ENCODE measurements around the gene UST. TPM values are rescaled to one million over a fixed set of nuclear protein-coding genes. Genes with fewer than 3 reads are reported as not detected.

The UST gene
- total RNA-seq, 2 donors from 2014 or later = 15.3 to 16.3 TPM

GRCh38 chr6:148800536-148800935 lies 53.7 kb downstream of the UST start:
- H3K27me3 Mint-ChIP-seq (ENCODE audit: insufficient read depth) = no peaks in the 10 kb centered on the region
- Histone ChIP-seq H3K27me3 (ENCODE audit: control insufficient read depth, insufficient read depth, low read length, poor library complexity, severe bottlenecking) (no peaks in the 10 kb centered on the region), H3K36me3 (ENCODE audit: control insufficient read depth, insufficient read depth, low read length) (no peaks in the 10 kb centered on the region), H3K4me3 (ENCODE audit: low read length) (no peak overlapping the region), H3K27ac (ENCODE audit: low read depth, low read length) (no peak overlapping the region), H3K9me3 (ENCODE audit: control insufficient read depth, low read length) (no peaks in the 10 kb centered on the region), H3K4me1 (ENCODE audit: control insufficient read depth, insufficient read depth, low read length) (no peaks in the 10 kb centered on the region), H3K9ac (ENCODE audit: extremely low read depth, low read length, poor library complexity, severe bottlenecking) (no peak overlapping the region)
- H3K27ac Mint-ChIP-seq = no peak overlapping the region
- H3K36me3 Mint-ChIP-seq (ENCODE audit: low read depth) = peaks cover 3% of the 10 kb centered on the region
- TF ChIP-seq, protein P1, sequence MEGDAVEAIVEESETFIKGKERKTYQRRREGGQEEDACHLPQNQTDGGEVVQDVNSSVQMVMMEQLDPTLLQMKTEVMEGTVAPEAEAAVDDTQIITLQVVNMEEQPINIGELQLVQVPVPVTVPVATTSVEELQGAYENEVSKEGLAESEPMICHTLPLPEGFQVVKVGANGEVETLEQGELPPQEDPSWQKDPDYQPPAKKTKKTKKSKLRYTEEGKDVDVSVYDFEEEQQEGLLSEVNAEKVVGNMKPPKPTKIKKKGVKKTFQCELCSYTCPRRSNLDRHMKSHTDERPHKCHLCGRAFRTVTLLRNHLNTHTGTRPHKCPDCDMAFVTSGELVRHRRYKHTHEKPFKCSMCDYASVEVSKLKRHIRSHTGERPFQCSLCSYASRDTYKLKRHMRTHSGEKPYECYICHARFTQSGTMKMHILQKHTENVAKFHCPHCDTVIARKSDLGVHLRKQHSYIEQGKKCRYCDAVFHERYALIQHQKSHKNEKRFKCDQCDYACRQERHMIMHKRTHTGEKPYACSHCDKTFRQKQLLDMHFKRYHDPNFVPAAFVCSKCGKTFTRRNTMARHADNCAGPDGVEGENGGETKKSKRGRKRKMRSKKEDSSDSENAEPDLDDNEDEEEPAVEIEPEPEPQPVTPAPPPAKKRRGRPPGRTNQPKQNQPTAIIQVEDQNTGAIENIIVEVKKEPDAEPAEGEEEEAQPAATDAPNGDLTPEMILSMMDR (conservative IDR thresholded peaks at IDR 0.05) = no peak
- H3K4me3 Mint-ChIP-seq = no peak overlapping the region
- H3K9me3 Mint-ChIP-seq = no peaks in the 10 kb centered on the region
- no peak for DNase-seq
- WGBS, 2 experiments (ENCODE audit: insufficient coverage in 1 of 2, insufficient read length in 1 of 2) = 78% methylated on average over 3 of the region's 3 CpGs; no CpG with 5 or more reads in 1 of the 2 experiments
- peaks cover 32% of the 10 kb centered on the region for H3K4me1 Mint-ChIP-seq

DNA sequence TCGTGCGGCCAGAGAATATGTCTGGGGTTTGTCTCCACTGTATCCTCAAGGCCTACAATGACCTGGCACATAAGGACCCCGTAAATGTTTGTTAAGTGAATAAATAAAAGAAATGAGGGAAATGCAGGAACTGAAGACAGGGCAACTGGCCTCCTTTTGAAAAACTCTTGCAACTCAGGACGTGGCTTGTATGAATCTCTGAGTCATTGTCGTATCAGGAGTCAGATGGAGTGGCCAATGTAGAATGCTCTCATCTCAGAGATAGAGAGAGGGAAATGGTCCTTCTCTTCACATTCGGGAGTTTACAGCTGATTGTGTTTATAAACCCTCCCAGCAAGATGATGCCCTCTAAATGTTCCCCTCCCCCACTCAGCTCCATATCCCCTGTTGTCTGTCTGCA lies 57.1 kb downstream of the UST start:
- Histone ChIP-seq H3K4me3 (ENCODE audit: low read length) (no peak overlapping the region), H3K9me3 (ENCODE audit: control insufficient read depth, low read length) (no peaks in the 10 kb centered on the region), H3K27ac (ENCODE audit: low read depth, low read length) (no peak overlapping the region), H3K36me3 (ENCODE audit: control insufficient read depth, insufficient read depth, low read length) (no peaks in the 10 kb centered on the region), H3K27me3 (ENCODE audit: control insufficient read depth, insufficient read depth, low read length, poor library complexity, severe bottlenecking) (no peaks in the 10 kb centered on the region), H3K4me1 (ENCODE audit: control insufficient read depth, insufficient read depth, low read length) (no peaks in the 10 kb centered on the region), H3K9ac (ENCODE audit: extremely low read depth, low read length, poor library complexity, severe bottlenecking) (no peak overlapping the region)
- no peak for DNase-seq
- TF ChIP-seq, protein P1 (conservative IDR thresholded peaks at IDR 0.05) = no peak
- Mint-ChIP-seq H3K4me3 (no peak overlapping the region), H3K9me3 (no peaks in the 10 kb centered on the region), H3K27me3 (ENCODE audit: insufficient read depth) (no peaks in the 10 kb centered on the region), H3K27ac (no peak overlapping the region), H3K4me1 (peaks cover 13% of the 10 kb centered on the region), H3K36me3 (ENCODE audit: low read depth) (peaks cover 3% of the 10 kb centered on the region)
- WGBS, 2 experiments (ENCODE audit: insufficient coverage in 1 of 2, insufficient read length in 1 of 2) = 82 to 96% methylated on average over 3 to 5 of the region's 6 CpGs

GRCh38 chr6:148805777-148806176 lies 58.9 kb downstream of the UST start:
- Mint-ChIP-seq H3K4me1 (peaks cover 6% of the 10 kb centered on the region), H3K27ac (no peak overlapping the region), H3K4me3 (no peak overlapping the region), H3K9me3 (no peaks in the 10 kb centered on the region), H3K36me3 (ENCODE audit: low read depth) (peaks cover 3% of the 10 kb centered on the region), H3K27me3 (ENCODE audit: insufficient read depth) (no peaks in the 10 kb centered on the region)
- Histone ChIP-seq H3K27ac (ENCODE audit: low read depth, low read length) (no peak overlapping the region), H3K36me3 (ENCODE audit: control insufficient read depth, insufficient read depth, low read length) (no peaks in the 10 kb centered on the region), H3K4me3 (ENCODE audit: low read length) (no peak overlapping the region), H3K4me1 (ENCODE audit: control insufficient read depth, insufficient read depth, low read length) (no peaks in the 10 kb centered on the region), H3K9me3 (ENCODE audit: control insufficient read depth, low read length) (no peaks in the 10 kb centered on the region), H3K9ac (ENCODE audit: extremely low read depth, low read length, poor library complexity, severe bottlenecking) (no peak overlapping the region), H3K27me3 (ENCODE audit: control insufficient read depth, insufficient read depth, low read length, poor library complexity, severe bottlenecking) (no peaks in the 10 kb centered on the region)
- 96 to 100% methylated on average over 1 to 4 of the region's 4 CpGs for WGBS, 2 experiments (ENCODE audit: insufficient coverage in 1 of 2, insufficient read length in 1 of 2)
- no peak for DNase-seq
- TF ChIP-seq, protein P1 (conservative IDR thresholded peaks at IDR 0.05) = no peak
